ENCODE measurements around the gene MUC13.
"Not testable (repeated sequence)": the region's sequence is repeated elsewhere in the genome, so short reads cannot be mapped to it uniquely, and the experiment has no call there.

MUC13 gene, protein sequence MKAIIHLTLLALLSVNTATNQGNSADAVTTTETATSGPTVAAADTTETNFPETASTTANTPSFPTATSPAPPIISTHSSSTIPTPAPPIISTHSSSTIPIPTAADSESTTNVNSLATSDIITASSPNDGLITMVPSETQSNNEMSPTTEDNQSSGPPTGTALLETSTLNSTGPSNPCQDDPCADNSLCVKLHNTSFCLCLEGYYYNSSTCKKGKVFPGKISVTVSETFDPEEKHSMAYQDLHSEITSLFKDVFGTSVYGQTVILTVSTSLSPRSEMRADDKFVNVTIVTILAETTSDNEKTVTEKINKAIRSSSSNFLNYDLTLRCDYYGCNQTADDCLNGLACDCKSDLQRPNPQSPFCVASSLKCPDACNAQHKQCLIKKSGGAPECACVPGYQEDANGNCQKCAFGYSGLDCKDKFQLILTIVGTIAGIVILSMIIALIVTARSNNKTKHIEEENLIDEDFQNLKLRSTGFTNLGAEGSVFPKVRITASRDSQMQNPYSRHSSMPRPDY

GRCh38 chr3:124934577-124934976, at the start of gene MUC13:
TSS of gene MUC13 (minus strand) at chr3:124934751. CDS start at chr3:124934712, 39 bp downstream.
- DNase-seq = no peak

GRCh38 chr3:124982855-124983254, 48.3 kb upstream of the MUC13 start:
- DNase-seq = no peak

DNA sequence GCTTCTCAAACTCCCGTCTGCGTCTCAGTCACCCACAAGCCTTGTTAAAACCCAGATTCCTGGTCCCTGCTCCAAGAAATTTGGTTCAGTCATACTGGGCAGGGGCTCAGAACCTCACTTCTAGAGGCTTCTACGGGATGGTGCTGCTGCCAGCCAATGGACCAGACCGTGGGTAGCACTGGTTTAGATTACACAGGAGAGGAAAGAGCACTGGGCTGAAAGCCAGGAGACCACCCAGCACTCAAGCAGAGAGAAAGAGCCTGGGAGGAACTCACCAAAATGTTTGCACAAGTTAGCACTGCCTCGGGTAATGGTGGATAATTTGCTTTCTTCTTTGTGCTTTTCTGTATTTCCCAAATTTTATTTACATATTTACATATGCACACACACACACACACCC, 46.9 kb upstream of the MUC13 start:
- DNase-seq = no peak

GRCh38 chr3:124978627-124979026, 44.1 kb upstream of the MUC13 start:
- no peak for DNase-seq

- DNase-seq = no peak
These were observed 41.8 kb upstream of the MUC13 start for GRCh38 chr3:124976383-124976782.

GRCh38 chr3:124974691-124975090, 40.1 kb upstream of the MUC13 start:
- DNase-seq = no peak

GRCh38 chr3:124973290-124973689, 38.7 kb upstream of the MUC13 start:
- DNase-seq = no peak

DNA sequence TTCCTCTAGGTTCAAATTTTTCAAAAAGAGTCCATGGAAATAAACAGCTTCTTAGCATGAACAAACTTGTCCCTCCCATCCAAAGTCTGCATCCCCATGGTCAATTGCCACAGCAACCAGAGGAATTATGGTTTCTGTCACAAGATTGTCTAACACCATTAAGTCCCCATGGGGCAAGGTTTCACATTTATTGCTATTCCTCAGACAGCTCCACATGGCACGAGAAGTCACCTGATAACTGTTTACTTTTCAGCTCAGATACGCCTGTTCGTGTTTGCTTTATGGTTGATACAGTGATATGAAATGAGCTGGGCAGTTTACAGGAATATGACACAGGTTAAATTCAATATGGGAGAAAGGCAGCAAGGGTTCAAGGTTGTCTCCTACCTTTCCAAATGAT, 37.9 kb upstream of the MUC13 start:
- DNase-seq = no peak

DNA sequence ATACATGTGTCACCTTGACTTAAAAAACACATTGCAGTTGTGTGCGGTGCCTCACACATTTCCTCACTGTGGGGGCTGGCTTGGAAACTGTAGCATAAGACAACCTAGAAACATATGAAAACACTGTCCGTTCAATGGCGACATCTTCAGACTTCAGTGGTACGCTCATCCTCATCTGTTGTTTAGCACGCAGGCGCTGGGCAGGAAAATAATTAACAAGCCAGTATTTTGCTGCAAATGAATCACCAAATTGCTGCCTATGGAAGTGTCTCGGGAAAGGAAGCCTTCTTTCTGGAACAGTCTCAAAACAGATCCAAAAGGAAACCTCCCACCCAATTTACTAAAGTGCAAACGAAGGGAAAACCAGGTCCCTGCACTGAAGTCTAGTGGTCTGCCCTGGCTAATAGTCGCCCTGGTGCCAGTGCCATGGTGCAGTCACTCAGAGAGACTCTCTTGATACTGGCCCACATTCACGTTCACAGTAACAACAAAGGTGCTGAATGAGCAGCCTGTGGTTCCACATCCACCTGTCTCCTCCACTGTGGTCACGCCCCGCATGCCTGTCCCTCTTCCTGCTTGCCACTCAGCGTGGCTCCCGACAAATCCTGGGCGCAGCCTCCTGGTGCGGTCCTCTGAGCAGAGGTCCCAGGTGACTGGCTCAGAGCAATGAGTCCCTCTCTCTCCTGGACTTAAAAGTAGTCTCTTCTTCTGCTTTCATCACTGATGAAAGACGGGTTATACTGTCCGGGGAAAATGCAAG, 35.6 kb upstream of the MUC13 start:
- DNase-seq = no peak

DNA sequence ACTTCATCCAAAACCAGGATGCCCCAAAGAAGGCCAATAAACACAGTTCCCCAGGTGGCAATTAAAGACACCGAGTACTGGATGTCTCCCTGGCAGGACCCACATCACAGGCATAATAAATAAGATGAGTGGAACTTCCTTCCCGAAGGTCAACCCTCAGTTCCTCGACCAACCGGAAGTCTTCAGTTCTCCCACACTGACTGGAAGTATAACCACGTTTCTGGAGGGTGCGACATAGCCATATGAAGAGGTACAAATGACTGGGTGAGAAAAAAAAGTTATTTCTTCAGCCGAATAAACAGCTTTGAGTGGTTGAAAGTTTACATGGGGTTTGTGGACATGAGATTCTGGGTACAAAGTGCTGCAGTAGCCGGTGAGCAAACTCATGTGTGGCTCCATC, 34.6 kb upstream of the MUC13 start:
- no peak for DNase-seq

DNA sequence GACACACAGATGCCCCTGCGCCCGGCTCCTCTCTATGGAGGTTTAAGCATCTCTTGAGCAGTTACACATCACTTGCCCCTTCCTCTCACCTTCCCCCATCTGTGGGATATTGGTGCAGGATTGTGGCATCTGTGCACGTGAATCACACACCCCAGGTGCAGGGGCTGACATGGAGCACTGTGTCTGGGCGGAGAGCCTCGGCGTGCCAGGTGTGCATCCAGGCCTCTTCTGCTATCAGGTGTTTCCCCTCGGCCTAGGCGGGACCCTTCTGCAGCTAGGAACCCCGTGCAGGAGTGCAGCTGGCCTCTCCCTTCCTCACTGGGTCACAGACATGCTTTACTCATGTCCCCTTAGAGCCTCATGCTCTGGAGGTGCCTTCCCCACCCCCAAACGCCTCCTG, 33.4 kb upstream of the MUC13 start:
- no peak for DNase-seq

- DNase-seq = no peak
These were observed 32.2 kb upstream of the MUC13 start for GRCh38 chr3:124966521-124967445.

- DNase-seq = no peak
These were observed 30.9 kb upstream of the MUC13 start for GRCh38 chr3:124965413-124965812.

DNA sequence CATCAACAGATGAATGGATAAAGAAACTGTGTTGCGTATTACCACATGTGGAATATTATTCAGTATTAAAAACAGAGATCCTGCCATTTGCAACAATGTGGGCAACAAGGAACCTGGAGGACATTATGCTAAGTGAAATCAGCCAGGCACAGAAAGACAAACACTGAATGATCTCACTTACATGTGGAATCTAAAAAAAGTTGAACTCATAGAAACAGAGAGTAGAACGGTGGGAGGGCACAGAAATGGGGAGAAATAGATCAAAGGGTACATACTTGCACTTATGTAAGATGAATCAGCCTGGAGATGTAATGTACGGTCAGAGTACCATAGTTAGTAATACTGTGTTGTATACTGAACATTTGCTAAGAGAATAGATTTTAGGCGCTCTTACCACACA, 29.8 kb upstream of the MUC13 start:
- peak; percentile 17 for DNase-seq

DNA sequence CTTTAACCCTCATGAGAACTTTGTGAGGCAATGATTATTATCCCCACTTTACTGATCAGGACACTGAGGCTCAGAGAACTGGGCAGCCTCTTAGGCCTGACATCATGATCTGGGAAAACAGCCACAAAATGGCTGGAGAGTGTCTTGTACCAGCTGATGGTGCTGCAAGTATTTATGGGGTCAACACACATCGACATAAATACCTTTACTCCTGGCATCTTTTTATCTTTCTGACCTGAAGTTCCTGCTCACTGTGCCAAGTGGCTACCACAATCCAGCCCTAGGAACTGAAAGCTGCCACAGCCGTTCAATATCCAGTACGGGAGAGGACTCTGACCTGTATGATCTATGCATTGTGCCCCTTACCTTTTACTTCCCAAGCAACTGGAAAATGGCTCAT, 29.2 kb upstream of the MUC13 start:
- DNase-seq = no peak

GRCh38 chr3:124962403-124962940, 27.9 kb upstream of the MUC13 start:
- no peak for DNase-seq

DNA sequence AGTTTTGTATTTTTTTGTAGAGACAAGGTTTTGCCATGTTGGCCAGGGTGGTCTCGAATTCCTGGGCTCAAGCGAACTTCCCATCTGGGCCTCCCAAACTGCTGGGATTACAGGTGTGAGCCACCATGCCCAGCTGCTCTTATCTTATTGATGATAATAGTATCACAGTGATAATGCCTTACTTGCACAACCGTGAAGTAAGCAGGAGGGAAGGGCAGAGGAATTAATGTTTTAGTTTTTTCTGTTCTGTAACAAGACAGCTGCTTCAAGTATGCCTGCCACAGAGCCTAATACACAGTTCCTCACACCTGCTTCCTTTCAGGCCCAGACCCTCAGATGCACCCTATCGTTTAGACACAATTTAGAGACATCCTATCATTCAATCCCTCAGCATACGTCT, 26.1 kb upstream of the MUC13 start:
- no peak for DNase-seq

GRCh38 chr3:124960105-124960504, 25.6 kb upstream of the MUC13 start:
- no peak for DNase-seq

- not testable (repeated sequence) for DNase-seq
These were observed 23.4 kb upstream of the MUC13 start for GRCh38 chr3:124957951-124958350.

DNA sequence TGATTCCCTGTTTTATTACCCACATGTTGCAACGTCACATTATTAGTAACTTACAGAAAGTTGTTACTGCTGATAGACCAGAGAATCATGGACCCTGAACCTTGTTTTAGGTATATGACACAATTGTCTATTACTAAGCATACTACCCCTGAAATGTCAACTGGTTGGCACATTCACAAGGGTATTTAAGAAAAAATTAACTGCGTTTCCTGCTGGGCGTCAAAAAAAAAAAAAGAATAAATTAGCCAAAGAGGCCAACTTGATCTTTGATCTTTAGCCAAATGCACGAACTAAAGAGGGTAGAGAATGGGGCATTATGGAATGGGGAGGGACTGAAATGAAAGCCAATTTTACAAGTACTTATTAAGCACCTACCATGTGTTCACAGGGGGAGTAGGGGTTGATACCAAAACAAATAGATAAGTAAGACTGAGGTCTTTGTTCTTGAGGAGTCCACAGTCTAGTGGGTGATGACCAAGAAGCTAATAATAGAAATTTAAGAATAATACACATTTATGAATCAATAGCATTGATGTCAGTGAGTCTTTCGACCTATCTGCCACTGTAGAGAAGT, 17.8 kb upstream of the MUC13 start:
- no peak for DNase-seq

GRCh38 chr3:124951511-124952281, 17.1 kb upstream of the MUC13 start:
- no peak for DNase-seq

- DNase-seq = no peak
These were observed 15.5 kb upstream of the MUC13 start for GRCh38 chr3:124950026-124950425.
